ELF-1 (cell line): ENCODE data around the gene SLC8A1.

ENCODE experiments used
- DNase-seq: peaks from one replicate; pipeline ENCODE4 v3.0.0-alpha.2; 2016; ENCODE audit warnings: low read depth, low spot score

SLC8A1 gene

GRCh38 chr2:40240070-40240469 is 211.8 kb downstream of the SLC8A1 start:
- no peak for DNase-seq

- peak; percentile 4 for DNase-seq
Measured at GRCh38 chr2:40230707-40231432, 221.0 kb downstream of the SLC8A1 start.

GRCh38 chr2:40230186-40230585 is 221.7 kb downstream of the SLC8A1 start:
- no peak for DNase-seq

- no peak for DNase-seq
Measured at GRCh38 chr2:40228310-40228709, 223.6 kb downstream of the SLC8A1 start.

- DNase-seq = no peak
Measured at GRCh38 chr2:40227210-40227609, 224.7 kb downstream of the SLC8A1 start.

GRCh38 chr2:40226637-40227036 is 225.3 kb downstream of the SLC8A1 start:
- DNase-seq = no peak

- DNase-seq = no peak
Measured at GRCh38 chr2:40225670-40226210, 226.2 kb downstream of the SLC8A1 start.

- no peak for DNase-seq
Measured at GRCh38 chr2:40224318-40224717, 227.6 kb downstream of the SLC8A1 start.

GRCh38 chr2:40220177-40220925 is 231.5 kb downstream of the SLC8A1 start:
- DNase-seq = no peak

- no peak for DNase-seq
Measured at GRCh38 chr2:40219141-40219540, 232.7 kb downstream of the SLC8A1 start.

GRCh38 chr2:40218679-40219078 is 233.2 kb downstream of the SLC8A1 start:
- no peak for DNase-seq

GRCh38 chr2:40213619-40214018 is 238.3 kb downstream of the SLC8A1 start:
- no peak for DNase-seq

GRCh38 chr2:40213071-40213470 is 238.8 kb downstream of the SLC8A1 start:
- DNase-seq = no peak

- DNase-seq = no peak
Measured at GRCh38 chr2:40210968-40211353, 240.9 kb downstream of the SLC8A1 start.

GRCh38 chr2:40210344-40210967 is 241.4 kb downstream of the SLC8A1 start:
- no peak for DNase-seq

GRCh38 chr2:40209761-40210160 is 242.1 kb downstream of the SLC8A1 start:
- DNase-seq = no peak

GRCh38 chr2:40208463-40208862 is 243.4 kb downstream of the SLC8A1 start:
- DNase-seq = no peak

- no peak for DNase-seq
Measured at GRCh38 chr2:40204268-40204667, 247.6 kb downstream of the SLC8A1 start.

GRCh38 chr2:40202798-40203400 is 249.0 kb downstream of the SLC8A1 start:
- no peak for DNase-seq

- DNase-seq = no peak
Measured at GRCh38 chr2:40201425-40201824, 250.5 kb downstream of the SLC8A1 start.

GRCh38 chr2:40200366-40200915 is 251.4 kb downstream of the SLC8A1 start:
- no peak for DNase-seq

- no peak for DNase-seq
Measured at GRCh38 chr2:40199771-40200170, 252.1 kb downstream of the SLC8A1 start.
